GM12878 (cell line): ENCODE measurements around the gene CFAP91. TPM values are rescaled to one million over a fixed set of nuclear protein-coding genes. Genes with fewer than 3 reads are reported as not detected.

Source experiments
- CBX3 ChIP-seq: fragments of 200-600 bp; sonication (generic); IDR thresholded peaks from 2 replicates; pipeline ENCODE4 v1.6.1; 2016; ENCODE audit warnings: low read depth, borderline replicate concordance
- FOXK2 ChIP-seq: fragments of 450-650 bp; IDR thresholded peaks from 2 replicates; pipeline ENCODE4 v1.6.1; 2017; ENCODE audit warnings: mild to moderate bottlenecking, moderate library complexity
- HDAC6 ChIP-seq: fragments of 200-600 bp; sonication (generic); IDR thresholded peaks from one replicate; pipeline ENCODE4 v1.8.0; 2017; ENCODE audit warnings: antibody characterized with exemption; ENCODE audit not compliant: unreplicated experiment
- SIN3A ChIP-seq: IDR thresholded peaks from 2 replicates; pipeline ENCODE4 v1.6.1; 2012; ENCODE audit warnings: low read depth, low read length, improper control_type of control experiment
- SREBF2 ChIP-seq: IDR thresholded peaks from 2 replicates; pipeline ENCODE4 v1.6.1; 2012; ENCODE audit warnings: mild to moderate bottlenecking, low read length
- ZZZ3 ChIP-seq: IDR thresholded peaks from 2 replicates; pipeline ENCODE4 v1.6.1; 2011; ENCODE audit warnings: low read depth; ENCODE audit not compliant: control insufficient read depth, insufficient read length
- polyA plus RNA-seq, 11 experiments: library from polyadenylated mRNA; depleted of rRNA in 4 of 11; unstranded in 6 of 11; stranded (reverse) in 5 of 11; fragments of >200 nt; fragmentation: Nextera tagmentation in 4 of 11; fragmentation: Illumina TruSeq in 1 of 11; extraction: Ambion mirVana in 4 of 11; extraction: Trizol in 1 of 11; gene quantifications; 1 replicate in 1 of 11; 2 replicates in 10 of 11; pipeline versions ENCODE4 v1.2.1 to v1.2.3, GENCODE V29; 2011 to 2016; ENCODE audit warnings: inconsistent platforms in 2 of 11, missing spikeins in 2 of 11, low read depth in 1 of 11
- total RNA-seq, 4 experiments: library from RNA; depleted of rRNA in 3 of 4; stranded (reverse); fragments of >200 nt in 3 of 4; fragmentation: Illumina TruSeq in 1 of 4; extraction: Trizol in 1 of 4; gene quantifications; 2 replicates each; pipeline versions ENCODE4 v1.2.1 to v1.2.3, GENCODE V29; 2013 to 2021
- TF ChIP-seq, protein P1 (sequence below): fragments of 450-650 bp; IDR thresholded peaks from 2 replicates; pipeline ENCODE4 v1.6.1; 2018; ENCODE audit warnings: mild to moderate bottlenecking, low read depth, moderate library complexity; ENCODE audit not compliant: partially characterized antibody
- TF ChIP-seq, protein P2 (sequence below): fragments of 150-350 bp; IDR thresholded peaks from 2 replicates; pipeline ENCODE4 v1.6.1; 2016; ENCODE audit warnings: low read depth, low read length

Gene CFAP91
- total and polyA plus RNA-seq, 10 of the 15 experiments (the other 5 are each of a cell fraction or from before 2014, with no cell fraction given) = 0.03 to 2.2 (median 0.92) TPM

DNA sequence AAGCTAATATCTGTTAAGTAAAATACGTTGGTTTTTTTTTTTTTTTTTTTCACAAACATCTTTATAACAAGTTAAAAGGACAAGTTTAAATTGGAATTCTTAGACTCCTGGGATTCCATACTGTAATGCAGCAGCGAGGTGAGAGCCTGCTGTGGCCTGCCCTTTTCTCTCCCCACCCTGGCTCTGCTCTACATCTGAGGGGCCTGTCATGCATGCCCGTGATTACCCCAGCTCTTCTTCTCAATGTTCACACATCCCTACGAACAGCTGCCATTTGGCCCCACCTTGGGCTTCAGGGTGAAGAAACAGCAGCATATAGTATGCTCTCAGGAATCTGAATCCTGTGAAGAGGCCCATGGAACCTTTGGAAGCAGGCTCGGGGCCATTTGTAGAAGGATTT is 14.7 kb downstream of the CFAP91 start (continued):
- TF ChIP-seq FOXK2 (no peak), SREBF2 (no peak), ZZZ3 (no peak), SIN3A (no peak), HDAC6 (no peak), CBX3 (no peak)
- TF ChIP-seq, protein P1, sequence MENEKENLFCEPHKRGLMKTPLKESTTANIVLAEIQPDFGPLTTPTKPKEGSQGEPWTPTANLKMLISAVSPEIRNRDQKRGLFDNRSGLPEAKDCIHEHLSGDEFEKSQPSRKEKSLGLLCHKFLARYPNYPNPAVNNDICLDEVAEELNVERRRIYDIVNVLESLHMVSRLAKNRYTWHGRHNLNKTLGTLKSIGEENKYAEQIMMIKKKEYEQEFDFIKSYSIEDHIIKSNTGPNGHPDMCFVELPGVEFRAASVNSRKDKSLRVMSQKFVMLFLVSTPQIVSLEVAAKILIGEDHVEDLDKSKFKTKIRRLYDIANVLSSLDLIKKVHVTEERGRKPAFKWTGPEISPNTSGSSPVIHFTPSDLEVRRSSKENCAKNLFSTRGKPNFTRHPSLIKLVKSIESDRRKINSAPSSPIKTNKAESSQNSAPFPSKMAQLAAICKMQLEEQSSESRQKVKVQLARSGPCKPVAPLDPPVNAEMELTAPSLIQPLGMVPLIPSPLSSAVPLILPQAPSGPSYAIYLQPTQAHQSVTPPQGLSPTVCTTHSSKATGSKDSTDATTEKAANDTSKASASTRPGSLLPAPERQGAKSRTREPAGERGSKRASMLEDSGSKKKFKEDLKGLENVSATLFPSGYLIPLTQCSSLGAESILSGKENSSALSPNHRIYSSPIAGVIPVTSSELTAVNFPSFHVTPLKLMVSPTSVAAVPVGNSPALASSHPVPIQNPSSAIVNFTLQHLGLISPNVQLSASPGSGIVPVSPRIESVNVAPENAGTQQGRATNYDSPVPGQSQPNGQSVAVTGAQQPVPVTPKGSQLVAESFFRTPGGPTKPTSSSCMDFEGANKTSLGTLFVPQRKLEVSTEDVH = no peak
- TF ChIP-seq, protein P2, sequence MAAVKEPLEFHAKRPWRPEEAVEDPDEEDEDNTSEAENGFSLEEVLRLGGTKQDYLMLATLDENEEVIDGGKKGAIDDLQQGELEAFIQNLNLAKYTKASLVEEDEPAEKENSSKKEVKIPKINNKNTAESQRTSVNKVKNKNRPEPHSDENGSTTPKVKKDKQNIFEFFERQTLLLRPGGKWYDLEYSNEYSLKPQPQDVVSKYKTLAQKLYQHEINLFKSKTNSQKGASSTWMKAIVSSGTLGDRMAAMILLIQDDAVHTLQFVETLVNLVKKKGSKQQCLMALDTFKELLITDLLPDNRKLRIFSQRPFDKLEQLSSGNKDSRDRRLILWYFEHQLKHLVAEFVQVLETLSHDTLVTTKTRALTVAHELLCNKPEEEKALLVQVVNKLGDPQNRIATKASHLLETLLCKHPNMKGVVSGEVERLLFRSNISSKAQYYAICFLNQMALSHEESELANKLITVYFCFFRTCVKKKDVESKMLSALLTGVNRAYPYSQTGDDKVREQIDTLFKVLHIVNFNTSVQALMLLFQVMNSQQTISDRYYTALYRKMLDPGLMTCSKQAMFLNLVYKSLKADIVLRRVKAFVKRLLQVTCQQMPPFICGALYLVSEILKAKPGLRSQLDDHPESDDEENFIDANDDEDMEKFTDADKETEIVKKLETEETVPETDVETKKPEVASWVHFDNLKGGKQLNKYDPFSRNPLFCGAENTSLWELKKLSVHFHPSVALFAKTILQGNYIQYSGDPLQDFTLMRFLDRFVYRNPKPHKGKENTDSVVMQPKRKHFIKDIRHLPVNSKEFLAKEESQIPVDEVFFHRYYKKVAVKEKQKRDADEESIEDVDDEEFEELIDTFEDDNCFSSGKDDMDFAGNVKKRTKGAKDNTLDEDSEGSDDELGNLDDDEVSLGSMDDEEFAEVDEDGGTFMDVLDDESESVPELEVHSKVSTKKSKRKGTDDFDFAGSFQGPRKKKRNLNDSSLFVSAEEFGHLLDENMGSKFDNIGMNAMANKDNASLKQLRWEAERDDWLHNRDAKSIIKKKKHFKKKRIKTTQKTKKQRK = no peak
